ENCODE measurements around the gene CHI3L1.

The CHI3L1 gene

GRCh38 chr1:203169770-203170520 is 16.6 kb downstream of the CHI3L1 start:
- no peak for TF ChIP-seq CTCF (IDR thresholded peaks at IDR 0.05)

- TF ChIP-seq CTCF (IDR thresholded peaks at IDR 0.05) = no peak
These were observed 17.5 kb downstream of the CHI3L1 start for GRCh38 chr1:203168991-203169390.

- TF ChIP-seq CTCF (IDR thresholded peaks at IDR 0.05) = no peak
These were observed 18.2 kb downstream of the CHI3L1 start for GRCh38 chr1:203168256-203168786.

GRCh38 chr1:203167913-203168200 is 18.6 kb downstream of the CHI3L1 start:
- no peak for TF ChIP-seq CTCF (IDR thresholded peaks at IDR 0.05)

GRCh38 chr1:203167026-203167912 is 19.2 kb downstream of the CHI3L1 start:
- no peak for TF ChIP-seq CTCF (IDR thresholded peaks at IDR 0.05)

GRCh38 chr1:203166192-203166940 is 20.1 kb downstream of the CHI3L1 start:
- TF ChIP-seq CTCF (IDR thresholded peaks at IDR 0.05) = peak; percentile 34; the same call in 1 of the 2 replicates

GRCh38 chr1:203165800-203166161 is 20.7 kb downstream of the CHI3L1 start:
- no peak for TF ChIP-seq CTCF (IDR thresholded peaks at IDR 0.05)

Measured in LNCAP (cell line).